ENCODE data around the gene IL1RAPL2.
"Not testable (repeated sequence)": the region's sequence is repeated elsewhere in the genome, so short reads cannot be mapped to it uniquely, and the experiment has no call there.

Gene IL1RAPL2

GRCh38 chrX:105006996-105007395 lies 441.0 kb downstream of the IL1RAPL2 start:
- no peak for DNase-seq (ENCODE audit: extremely low read depth, insufficient read length)
- Histone ChIP-seq H3K4me3 (replicated peaks; ENCODE audit: low read depth, low read length) (no peak overlapping the region), H3K27me3 (replicated peaks; ENCODE audit: control insufficient read depth, insufficient read depth, low read length) (no peaks in the 10 kb centered on the region), H3K36me3 (ENCODE audit: control insufficient read depth, insufficient read depth, low read length) (no peaks in the 10 kb centered on the region)
- no peak for TF ChIP-seq CTCF (IDR thresholded peaks at IDR 0.05; ENCODE audit: insufficient read depth, low read length, poor library complexity, severe bottlenecking)

GRCh38 chrX:105013719-105014118 lies 447.7 kb downstream of the IL1RAPL2 start:
- Histone ChIP-seq H3K4me3 (replicated peaks; ENCODE audit: low read depth, low read length) (no peak overlapping the region), H3K27me3 (replicated peaks; ENCODE audit: control insufficient read depth, insufficient read depth, low read length) (no peaks in the 10 kb centered on the region), H3K36me3 (ENCODE audit: control insufficient read depth, insufficient read depth, low read length) (no peaks in the 10 kb centered on the region)
- no peak for TF ChIP-seq CTCF (IDR thresholded peaks at IDR 0.05; ENCODE audit: insufficient read depth, low read length, poor library complexity, severe bottlenecking)
- no peak for DNase-seq (ENCODE audit: extremely low read depth, insufficient read length)

- H3K4me3 ChIP-seq (replicated peaks; ENCODE audit: low read depth, low read length): no peak overlapping the region
- no peak for TF ChIP-seq CTCF (IDR thresholded peaks at IDR 0.05; ENCODE audit: insufficient read depth, low read length, poor library complexity, severe bottlenecking)
- no peaks in the 10 kb centered on the region for H3K36me3 ChIP-seq (ENCODE audit: control insufficient read depth, insufficient read depth, low read length)
- no peak for DNase-seq (ENCODE audit: extremely low read depth, insufficient read length)
- H3K27me3 ChIP-seq (replicated peaks; ENCODE audit: control insufficient read depth, insufficient read depth, low read length): no peaks in the 10 kb centered on the region
These were observed 451.6 kb downstream of the IL1RAPL2 start for GRCh38 chrX:105017641-105018040.

- Histone ChIP-seq H3K4me3 (replicated peaks; ENCODE audit: low read depth, low read length) (no peak overlapping the region), H3K36me3 (ENCODE audit: control insufficient read depth, insufficient read depth, low read length) (no peaks in the 10 kb centered on the region), H3K27me3 (replicated peaks; ENCODE audit: control insufficient read depth, insufficient read depth, low read length) (no peaks in the 10 kb centered on the region)
- no peak for TF ChIP-seq CTCF (IDR thresholded peaks at IDR 0.05; ENCODE audit: insufficient read depth, low read length, poor library complexity, severe bottlenecking)
- no peak for DNase-seq (ENCODE audit: extremely low read depth, insufficient read length)
These were observed 452.9 kb downstream of the IL1RAPL2 start for GRCh38 chrX:105018865-105019264.

GRCh38 chrX:105028962-105029361 lies 463.0 kb downstream of the IL1RAPL2 start:
- not testable (repeated sequence) for H3K4me3 ChIP-seq (replicated peaks; ENCODE audit: low read depth, low read length); DNase-seq (ENCODE audit: extremely low read depth, insufficient read length); H3K27me3 ChIP-seq (replicated peaks; ENCODE audit: control insufficient read depth, insufficient read depth, low read length); H3K36me3 ChIP-seq (ENCODE audit: control insufficient read depth, insufficient read depth, low read length)

- Histone ChIP-seq H3K4me3 (replicated peaks; ENCODE audit: low read depth, low read length) (no peak overlapping the region), H3K27me3 (replicated peaks; ENCODE audit: control insufficient read depth, insufficient read depth, low read length) (no peaks in the 10 kb centered on the region), H3K36me3 (ENCODE audit: control insufficient read depth, insufficient read depth, low read length) (no peaks in the 10 kb centered on the region)
- TF ChIP-seq CTCF (IDR thresholded peaks at IDR 0.05; ENCODE audit: insufficient read depth, low read length, poor library complexity, severe bottlenecking): no peak
- DNase-seq (ENCODE audit: extremely low read depth, insufficient read length): no peak
These were observed 472.8 kb downstream of the IL1RAPL2 start for GRCh38 chrX:105038672-105039328.

Measured in GM06990 (cell line).